Ovary (tissue), 3 donors: Measurements from ENCODE around the gene RAPGEF2.

Experiments
- CTCF ChIP-seq, 3 donors: fragments of 450-650 bp in 2 of 3; fragments of 200-600 bp in 1 of 3; IDR thresholded peaks; one replicate each; pipeline versions ENCODE4 v1.5.1 to v1.8.0; 2016 to 2022; ENCODE audit warnings: antibody characterized with exemption in 3 of 3, mild to moderate bottlenecking in 1 of 3
- POLR2A ChIP-seq: fragments of 450-650 bp; IDR thresholded peaks from one replicate; pipeline ENCODE4 v1.6.1; 2017; ENCODE audit warnings: antibody characterized with exemption, mild to moderate bottlenecking, moderate library complexity
- donor health status: DM: no; HTN: no; CAD: no.

GRCh38 chr4:159209249-159209648, 106.4 kb downstream of the RAPGEF2 start:
- TF ChIP-seq POLR2A = no peak
- TF ChIP-seq CTCF (IDR thresholded peaks at IDR 0.05) = no peak
